Measurements from ENCODE around the gene TMPRSS11A. TPM values are rescaled to one million over a fixed set of nuclear protein-coding genes. Genes with fewer than 3 reads are reported as not detected.

TMPRSS11A gene
- total and polyA plus RNA-seq, 2 of the 13 experiments (the other 11 are each of a cell fraction or from before 2014, with no cell fraction given): not detected

DNA sequence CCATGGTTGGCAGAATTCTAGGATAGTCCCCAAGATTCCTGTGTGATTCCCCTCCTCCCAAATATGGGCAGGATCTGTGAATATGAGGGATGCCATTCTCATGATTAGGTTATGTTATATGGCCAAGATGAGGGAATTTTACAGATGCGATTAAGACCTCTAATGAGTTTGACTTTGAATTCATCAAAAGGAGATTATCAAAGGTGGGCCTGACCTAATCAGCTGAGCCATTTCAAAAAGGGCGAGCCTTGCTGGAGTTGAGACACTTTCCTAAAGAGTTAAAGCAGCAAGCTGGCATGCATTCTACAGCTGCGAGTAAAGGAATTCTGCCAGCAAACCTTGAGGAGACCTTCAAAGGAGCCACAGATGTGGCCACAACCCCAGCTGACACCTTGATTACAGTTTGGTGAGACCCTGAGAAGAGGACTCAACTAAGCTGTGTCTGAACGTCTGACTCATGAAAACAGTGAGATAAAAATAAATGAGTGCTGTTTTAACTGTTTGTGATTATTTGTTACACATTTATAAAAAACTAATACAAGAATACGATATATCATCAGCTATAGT, 47.8 kb downstream of the TMPRSS11A start:
- Histone ChIP-seq H2AFZ (ENCODE audit: low read length) (no peak overlapping the region), H3K27ac (ENCODE audit: extremely low read length, insufficient read depth, low read length) (no peak overlapping the region), H3K9me3 (ENCODE audit: low read length) (no peaks in the 10 kb centered on the region), H4K20me1 (ENCODE audit: insufficient read depth, low read length) (no peaks in the 10 kb centered on the region), H3K4me2 (ENCODE audit: low read depth, low read length) (no peak overlapping the region), H3K79me2 (ENCODE audit: insufficient read depth, low read length) (no peaks in the 10 kb centered on the region), H3K4me3 (replicated peaks in 1 of 3; ENCODE audit: insufficient read depth in 1 of 3, low read depth in 2 of 3, low read length in 3 of 3) (no peak overlapping the region), H3K9ac (ENCODE audit: insufficient read depth, low read depth, low read length) (no peak overlapping the region), H3K36me3 (replicated peaks in 1 of 2; ENCODE audit: control insufficient read depth in 1 of 2, insufficient read depth in 2 of 2, low read length in 2 of 2) (no peaks in the 10 kb centered on the region), H3K27me3 (ENCODE audit: control insufficient read depth in 1 of 2, insufficient read depth in 2 of 2, low read length in 2 of 2) (no peaks in the 10 kb centered on the region), H3K4me1 (ENCODE audit: insufficient read depth, low read length) (peaks cover 8% of the 10 kb centered on the region; the same call in 1 of the 2 replicates)
- FAIRE-seq (no peak), DNase-seq (ENCODE audit: low spot score) (no peak), ATAC-seq (no peak)
- POLR2A ChIA-PET: no interaction called here
- CTCF ChIA-PET (ENCODE audit: low intra/inter-chr PET ratio, low total read pairs): no interaction called here
- in situ Hi-C loops (cut with HindIII; ENCODE audit: extremely low pct_ligation_motif_present, low pct_unique_long_range_greater_than_20kb) (loop anchor here (25.0 kb wide), 1 partner anchor 353 kb away; the partner anchor contains the start of gene STAP1), intact Hi-C loops (cut with micrococcal nuclease; ENCODE audit: unreplicated experiment) (no loop called here)
- no peak for TF ChIP-seq ZFP37 (CRISPR knock-in tag; IDR thresholded peaks at IDR 0.05; ENCODE audit: borderline replicate concordance)
- TF ChIP-seq RXRB (CRISPR knock-in tag; IDR thresholded peaks at IDR 0.05; ENCODE audit: borderline replicate concordance): no peak
- TF ChIP-seq, protein P1, sequence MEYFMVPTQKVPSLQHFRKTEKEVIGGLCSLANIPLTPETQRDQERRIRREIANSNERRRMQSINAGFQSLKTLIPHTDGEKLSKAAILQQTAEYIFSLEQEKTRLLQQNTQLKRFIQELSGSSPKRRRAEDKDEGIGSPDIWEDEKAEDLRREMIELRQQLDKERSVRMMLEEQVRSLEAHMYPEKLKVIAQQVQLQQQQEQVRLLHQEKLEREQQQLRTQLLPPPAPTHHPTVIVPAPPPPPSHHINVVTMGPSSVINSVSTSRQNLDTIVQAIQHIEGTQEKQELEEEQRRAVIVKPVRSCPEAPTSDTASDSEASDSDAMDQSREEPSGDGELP (IDR thresholded peaks at IDR 0.05; ENCODE audit: borderline replicate concordance, low read depth): no peak
- TF ChIP-seq NFRKB (IDR thresholded peaks at IDR 0.05): no peak
- TF ChIP-seq, protein P2, sequence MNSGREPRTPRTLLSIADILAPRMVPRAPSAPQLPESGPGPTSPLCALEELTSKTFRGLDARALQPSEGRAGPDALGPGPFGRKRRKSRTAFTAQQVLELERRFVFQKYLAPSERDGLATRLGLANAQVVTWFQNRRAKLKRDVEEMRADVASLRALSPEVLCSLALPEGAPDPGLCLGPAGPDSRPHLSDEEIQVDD (CRISPR knock-in tag; IDR thresholded peaks at IDR 0.05; ENCODE audit: borderline replicate concordance): no peak
- no peak for TF ChIP-seq EEA1 (CRISPR knock-in tag; IDR thresholded peaks at IDR 0.05; ENCODE audit: borderline replicate concordance)
- no peak for TF ChIP-seq SAP130 (CRISPR knock-in tag; IDR thresholded peaks at IDR 0.05; ENCODE audit: low read depth)
- TF ChIP-seq IKZF4 (CRISPR knock-in tag; IDR thresholded peaks at IDR 0.05; ENCODE audit: borderline replicate concordance, low read depth, not compliant biosample characterization): no peak
- no peak for TF ChIP-seq KAT2B (IDR thresholded peaks at IDR 0.05; ENCODE audit: borderline replicate concordance, low read depth, low read length)
- no peak for TF ChIP-seq ZNF143 (CRISPR knock-in tag; IDR thresholded peaks at IDR 0.05)
- TF ChIP-seq KLF9 (CRISPR knock-in tag; IDR thresholded peaks at IDR 0.05; ENCODE audit: low read depth): no peak
- no peak for TF ChIP-seq ZFP82 (CRISPR knock-in tag; IDR thresholded peaks at IDR 0.05; ENCODE audit: borderline replicate concordance)
- no peak for TF ChIP-seq CC2D1A (CRISPR knock-in tag; IDR thresholded peaks at IDR 0.05)
- TF ChIP-seq HOXA5 (CRISPR knock-in tag; IDR thresholded peaks at IDR 0.05): no peak
- TF ChIP-seq, protein P3, sequence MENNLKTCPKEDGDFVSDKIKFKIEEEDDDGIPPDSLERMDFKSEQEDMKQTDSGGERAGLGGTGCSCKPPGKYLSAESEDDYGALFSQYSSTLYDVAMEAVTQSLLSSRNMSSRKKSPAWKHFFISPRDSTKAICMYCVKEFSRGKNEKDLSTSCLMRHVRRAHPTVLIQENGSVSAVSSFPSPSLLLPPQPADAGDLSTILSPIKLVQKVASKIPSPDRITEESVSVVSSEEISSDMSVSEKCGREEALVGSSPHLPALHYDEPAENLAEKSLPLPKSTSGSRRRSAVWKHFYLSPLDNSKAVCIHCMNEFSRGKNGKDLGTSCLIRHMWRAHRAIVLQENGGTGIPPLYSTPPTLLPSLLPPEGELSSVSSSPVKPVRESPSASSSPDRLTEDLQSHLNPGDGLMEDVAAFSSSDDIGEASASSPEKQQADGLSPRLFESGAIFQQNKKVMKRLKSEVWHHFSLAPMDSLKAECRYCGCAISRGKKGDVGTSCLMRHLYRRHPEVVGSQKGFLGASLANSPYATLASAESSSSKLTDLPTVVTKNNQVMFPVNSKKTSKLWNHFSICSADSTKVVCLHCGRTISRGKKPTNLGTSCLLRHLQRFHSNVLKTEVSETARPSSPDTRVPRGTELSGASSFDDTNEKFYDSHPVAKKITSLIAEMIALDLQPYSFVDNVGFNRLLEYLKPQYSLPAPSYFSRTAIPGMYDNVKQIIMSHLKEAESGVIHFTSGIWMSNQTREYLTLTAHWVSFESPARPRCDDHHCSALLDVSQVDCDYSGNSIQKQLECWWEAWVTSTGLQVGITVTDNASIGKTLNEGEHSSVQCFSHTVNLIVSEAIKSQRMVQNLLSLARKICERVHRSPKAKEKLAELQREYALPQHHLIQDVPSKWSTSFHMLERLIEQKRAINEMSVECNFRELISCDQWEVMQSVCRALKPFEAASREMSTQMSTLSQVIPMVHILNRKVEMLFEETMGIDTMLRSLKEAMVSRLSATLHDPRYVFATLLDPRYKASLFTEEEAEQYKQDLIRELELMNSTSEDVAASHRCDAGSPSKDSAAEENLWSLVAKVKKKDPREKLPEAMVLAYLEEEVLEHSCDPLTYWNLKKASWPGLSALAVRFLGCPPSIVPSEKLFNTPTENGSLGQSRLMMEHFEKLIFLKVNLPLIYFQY (CRISPR knock-in tag; IDR thresholded peaks at IDR 0.05; ENCODE audit: borderline replicate concordance): no peak
- BruUV-seq (replicated peaks): no TSS peak
- WGBS (ENCODE audit: low lambda C conversion rate): 26% methylated on average over 5 of the region's 5 CpGs

All from HepG2 (cell line).